ENCODE data around the gene ZKSCAN7.
A peak's percentile ranks its signal among the peaks of the same experiment; 100 is the strongest.
"Not testable (repeated sequence)": the region's sequence is repeated elsewhere in the genome, so short reads cannot be mapped to it uniquely, and the experiment has no call there.

ZKSCAN7 gene

DNA sequence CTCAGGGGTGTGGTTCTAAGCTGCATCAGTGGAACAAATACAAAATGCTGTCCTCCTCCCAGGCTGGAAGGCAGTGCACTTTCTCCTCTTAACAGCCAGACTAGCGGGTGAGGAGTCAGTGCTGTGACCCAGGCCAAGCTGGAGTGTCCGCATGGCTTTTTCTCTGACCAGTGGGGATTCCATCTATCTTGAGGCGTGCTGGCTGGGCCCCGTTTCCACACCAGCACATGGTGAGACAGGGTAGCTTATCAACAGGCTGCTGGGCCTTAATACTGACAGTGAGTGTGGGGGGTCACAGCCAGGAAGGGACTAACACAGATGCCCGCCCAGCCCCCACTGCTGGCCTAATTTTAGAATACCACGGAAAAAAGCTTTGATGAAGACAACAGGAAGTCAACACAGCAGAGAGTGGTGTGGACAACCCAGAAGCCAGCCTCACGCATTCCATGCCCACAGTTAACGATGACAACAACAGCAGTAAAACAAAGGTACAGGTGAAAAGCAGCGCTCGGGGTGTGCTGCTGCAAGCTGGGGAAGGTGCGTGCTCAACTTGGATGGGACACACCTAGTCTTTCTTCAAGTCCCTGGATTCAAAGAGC is 22.5 kb downstream of the ZKSCAN7 start:
- not testable (repeated sequence) for H3K4me3 ChIP-seq (ENCODE audit: low read length); H3K9ac ChIP-seq (ENCODE audit: low read depth, low read length); H3K9me3 ChIP-seq (ENCODE audit: insufficient read depth, low read depth, low read length); H3K27me3 ChIP-seq (ENCODE audit: insufficient read depth, low read length); H3K4me1 ChIP-seq (ENCODE audit: insufficient read depth, low read length); H3K27ac ChIP-seq (ENCODE audit: low read length); H3K36me3 ChIP-seq (ENCODE audit: insufficient read depth, low read depth, low read length)

DNA sequence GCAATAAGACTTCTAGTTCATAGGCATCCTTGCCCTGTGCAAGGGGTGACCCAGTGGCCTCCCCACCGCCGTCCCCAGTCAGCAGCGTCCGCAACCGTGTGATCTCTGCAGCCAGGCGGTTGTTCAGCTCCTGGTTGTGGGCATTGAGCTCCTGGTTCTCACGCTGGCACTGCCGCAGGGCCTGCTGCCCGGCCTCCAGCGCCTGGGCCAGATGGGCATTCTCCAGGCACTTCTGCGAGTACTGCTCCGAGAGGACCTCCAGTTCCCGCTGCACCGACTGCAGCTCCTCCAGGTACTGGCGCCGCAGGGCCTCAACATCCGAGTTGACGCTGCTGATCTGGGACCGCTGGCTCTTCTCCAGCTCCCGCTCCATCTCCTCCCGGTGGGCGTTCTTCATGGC is 23.3 kb downstream of the ZKSCAN7 start:
- not testable (repeated sequence) for H3K27me3 ChIP-seq (ENCODE audit: insufficient read depth, low read length); H3K4me1 ChIP-seq (ENCODE audit: insufficient read depth, low read length); H3K36me3 ChIP-seq (ENCODE audit: insufficient read depth, low read depth, low read length); H3K9me3 ChIP-seq (ENCODE audit: insufficient read depth, low read depth, low read length); H3K9ac ChIP-seq (ENCODE audit: low read depth, low read length); H3K27ac ChIP-seq (ENCODE audit: low read length); H3K4me3 ChIP-seq (ENCODE audit: low read length)

DNA sequence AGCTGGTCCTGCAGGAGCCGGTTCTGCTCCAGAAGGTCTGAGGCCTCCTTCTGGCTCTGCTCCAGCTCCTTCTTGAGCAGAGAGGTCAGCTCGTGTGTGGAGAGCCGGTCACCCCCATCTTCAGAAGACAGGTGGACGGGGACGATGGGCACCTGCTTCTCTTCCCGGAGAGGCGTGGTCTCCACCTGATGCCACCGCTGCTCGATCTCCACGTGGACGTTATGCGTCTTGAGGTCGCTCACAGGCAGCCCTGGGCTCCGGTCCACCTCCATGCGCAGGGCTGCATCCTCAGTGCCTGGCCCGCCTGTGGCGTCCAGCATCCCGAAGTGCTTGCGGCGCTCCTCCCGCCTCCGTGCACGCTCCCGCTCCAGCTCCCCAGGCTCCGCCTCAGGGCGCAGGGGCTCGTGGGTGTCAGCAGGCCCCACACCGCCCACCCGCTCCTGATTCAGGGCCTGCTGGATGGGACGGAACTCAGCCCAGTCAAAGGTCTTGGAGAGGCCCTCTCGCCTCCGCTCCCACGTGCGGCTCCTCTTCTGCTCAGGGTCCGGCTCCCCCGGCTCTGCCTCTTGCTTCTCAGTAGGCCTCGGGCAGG is 24.0 kb downstream of the ZKSCAN7 start:
- H3K9ac ChIP-seq (ENCODE audit: low read depth, low read length); H3K27ac ChIP-seq (ENCODE audit: low read length); H3K36me3 ChIP-seq (ENCODE audit: insufficient read depth, low read depth, low read length): not testable (repeated sequence)

DNA sequence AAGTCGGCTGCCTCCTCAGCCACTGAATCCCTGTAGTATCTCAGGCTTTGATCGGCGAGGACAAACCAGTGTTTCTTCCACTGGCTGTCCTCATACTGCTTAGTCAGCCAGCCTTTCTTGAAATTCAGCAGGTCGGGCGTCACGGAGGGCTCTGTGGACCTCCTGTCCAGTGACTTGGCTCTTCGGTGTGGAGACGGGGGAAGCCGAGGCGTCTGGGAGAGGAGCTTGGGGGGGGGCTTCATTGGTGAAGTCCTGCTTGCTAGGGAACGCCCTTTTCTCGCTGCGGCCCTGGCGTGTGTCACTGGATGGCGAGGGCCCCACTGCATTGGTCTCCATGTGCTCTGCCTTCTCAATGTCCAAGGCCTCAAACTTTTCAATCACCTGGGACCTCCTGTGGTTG is 24.8 kb downstream of the ZKSCAN7 start:
- not testable (repeated sequence) for H3K27me3 ChIP-seq (ENCODE audit: insufficient read depth, low read length); H3K36me3 ChIP-seq (ENCODE audit: insufficient read depth, low read depth, low read length); H3K9ac ChIP-seq (ENCODE audit: low read depth, low read length); H3K4me1 ChIP-seq (ENCODE audit: insufficient read depth, low read length); H3K4me3 ChIP-seq (ENCODE audit: low read length); H3K27ac ChIP-seq (ENCODE audit: low read length); H3K9me3 ChIP-seq (ENCODE audit: insufficient read depth, low read depth, low read length)

More for the DNA sequence above, 24.0 kb downstream of the ZKSCAN7 start:
- not testable (repeated sequence) for H3K9me3 ChIP-seq (ENCODE audit: insufficient read depth, low read depth, low read length); H3K4me1 ChIP-seq (ENCODE audit: insufficient read depth, low read length); H3K27me3 ChIP-seq (ENCODE audit: insufficient read depth, low read length); H3K4me3 ChIP-seq (ENCODE audit: low read length)

DNA sequence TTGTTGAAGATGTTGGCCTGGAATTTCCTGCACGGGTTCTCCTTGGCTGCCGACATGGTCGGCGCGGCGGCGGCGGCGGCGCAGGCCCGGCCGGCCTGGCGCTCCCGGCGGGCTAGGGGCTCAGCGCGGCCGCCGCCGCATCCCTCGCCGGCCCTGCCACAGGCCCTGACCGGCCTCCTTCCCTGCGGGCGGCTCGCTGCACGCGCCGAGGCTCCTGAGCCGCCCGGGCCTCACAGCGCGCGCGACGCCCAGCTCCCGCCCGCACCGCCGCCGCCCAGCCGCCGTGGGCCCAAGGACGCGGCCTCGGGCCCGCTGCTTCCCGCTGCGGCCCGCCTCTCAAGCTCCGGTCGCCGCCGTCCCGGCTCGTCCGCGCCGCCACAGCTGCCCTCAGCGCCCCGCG is 26.0 kb downstream of the ZKSCAN7 start:
- H3K36me3 ChIP-seq (ENCODE audit: insufficient read depth, low read depth, low read length); H3K4me1 ChIP-seq (ENCODE audit: insufficient read depth, low read length); H3K9ac ChIP-seq (ENCODE audit: low read depth, low read length); H3K27me3 ChIP-seq (ENCODE audit: insufficient read depth, low read length); H3K4me3 ChIP-seq (ENCODE audit: low read length); H3K27ac ChIP-seq (ENCODE audit: low read length); H3K9me3 ChIP-seq (ENCODE audit: insufficient read depth, low read depth, low read length): not testable (repeated sequence)

DNA sequence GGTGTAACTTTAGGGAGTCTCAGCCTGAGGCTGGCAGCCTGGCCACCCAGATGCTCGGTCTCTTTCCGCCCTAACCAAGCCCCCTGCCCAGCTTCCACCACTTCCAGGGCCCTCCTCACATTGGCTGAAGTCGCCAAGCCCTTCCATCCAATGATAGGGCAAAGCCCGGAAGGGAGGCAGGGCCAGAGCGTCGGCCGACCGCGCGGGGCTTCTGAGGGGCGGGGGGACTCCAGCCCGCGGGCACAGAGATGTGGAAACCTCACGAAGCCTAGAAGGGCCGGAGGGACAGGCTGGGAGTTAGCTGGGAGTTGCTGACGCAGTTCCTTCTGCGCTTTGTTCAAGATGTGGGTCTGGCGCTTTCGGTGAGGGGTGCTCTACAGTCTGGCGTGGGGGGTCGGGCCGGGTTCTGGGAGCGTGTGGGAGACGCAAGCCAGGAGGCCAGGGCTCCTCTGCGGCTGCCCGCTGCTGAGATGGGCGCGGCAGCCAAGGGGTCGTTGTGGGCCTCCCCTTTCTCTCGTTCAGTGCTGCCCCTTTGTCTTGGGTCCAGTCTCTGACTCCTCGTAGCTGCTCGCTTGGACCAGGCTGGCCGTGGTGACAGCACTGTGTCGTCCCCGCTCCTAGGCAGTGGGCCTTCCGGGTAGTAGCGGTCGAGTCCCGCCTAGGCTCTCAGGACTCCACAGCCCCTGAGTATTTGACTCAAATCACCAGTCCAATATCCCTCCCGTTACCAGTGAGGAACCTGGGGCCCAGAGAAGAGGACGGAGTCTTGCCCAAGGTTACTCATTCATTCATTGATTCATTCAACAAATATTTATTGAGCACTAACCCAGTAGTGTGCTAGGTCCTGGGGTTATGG is 29.9 kb downstream of the ZKSCAN7 start, which contains the start of gene ZNF660:
Gene ZNF660, plus strand, starts transcription at position 319 of the 856 bp plus-strand sequence. CDS start 9,230 bp downstream, outside the sequence.
- H3K4me1 ChIP-seq (ENCODE audit: insufficient read depth, low read length): peaks cover 6% of the 10 kb centered on the region; the same call in 1 of the 2 replicates
- H3K9ac ChIP-seq (ENCODE audit: low read depth, low read length): peak within 1 kb of the TSS; percentile 97
- H3K36me3 ChIP-seq (ENCODE audit: insufficient read depth, low read depth, low read length): peaks cover 33% of the 10 kb centered on the region
- H3K27ac ChIP-seq (ENCODE audit: low read length): peak within 1 kb of the TSS; percentile 87
- no peaks in the 10 kb centered on the region for H3K27me3 ChIP-seq (ENCODE audit: insufficient read depth, low read length)
- H3K9me3 ChIP-seq (ENCODE audit: insufficient read depth, low read depth, low read length): no peaks in the 10 kb centered on the region
- H3K4me3 ChIP-seq (ENCODE audit: low read length): peak within 1 kb of the TSS; percentile 90

DNA sequence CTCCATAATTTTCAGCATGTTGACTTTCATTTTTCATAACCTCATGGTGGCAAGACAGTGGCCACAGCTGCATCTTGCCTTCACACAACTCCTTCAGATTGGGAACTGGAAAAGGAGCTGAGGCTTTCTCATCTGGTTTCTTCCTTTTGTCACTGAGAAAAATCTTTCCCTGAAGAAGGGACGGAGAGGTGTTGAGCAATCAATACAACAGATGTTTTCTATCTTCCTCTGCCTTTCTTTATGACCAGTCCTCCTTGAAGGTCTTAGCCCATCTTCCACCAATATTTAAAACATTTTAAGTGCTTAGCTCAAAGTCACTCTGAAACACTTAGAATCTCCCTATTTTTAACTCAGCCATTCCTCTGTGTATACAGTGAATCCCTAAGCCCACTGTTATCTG is 41.6 kb downstream of the ZKSCAN7 start:
- Histone ChIP-seq H3K4me3 (ENCODE audit: low read length) (no peak overlapping the region), H3K27ac (ENCODE audit: low read length) (no peak overlapping the region), H3K9me3 (ENCODE audit: insufficient read depth, low read depth, low read length) (peaks cover 83% of the 10 kb centered on the region), H3K27me3 (ENCODE audit: insufficient read depth, low read length) (no peaks in the 10 kb centered on the region), H3K36me3 (ENCODE audit: insufficient read depth, low read depth, low read length) (peaks cover 75% of the 10 kb centered on the region), H3K9ac (ENCODE audit: low read depth, low read length) (no peak overlapping the region), H3K4me1 (ENCODE audit: insufficient read depth, low read length) (no peaks in the 10 kb centered on the region)

DNA sequence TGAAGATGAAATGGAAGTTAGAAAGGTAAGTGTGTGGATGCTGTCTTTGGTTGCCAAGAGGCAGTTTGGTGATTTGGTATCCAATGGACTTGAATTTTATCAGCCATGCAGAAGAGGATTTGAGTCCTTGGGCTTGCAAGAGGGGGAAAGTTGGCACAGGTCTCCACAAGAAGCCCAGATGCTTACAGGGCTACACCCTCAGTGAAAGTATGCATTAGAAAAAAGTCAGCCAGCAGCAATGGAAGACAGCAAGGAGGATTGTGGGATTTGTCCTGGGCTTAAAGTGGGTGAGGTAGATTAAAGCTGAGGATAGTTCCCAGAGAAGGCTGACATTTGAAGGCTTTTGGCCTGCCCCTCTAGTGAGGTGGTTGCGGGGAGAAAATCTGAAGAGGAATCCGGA is 46.8 kb downstream of the ZKSCAN7 start:
- Histone ChIP-seq H3K27ac (ENCODE audit: low read length) (no peak overlapping the region), H3K27me3 (ENCODE audit: insufficient read depth, low read length) (no peaks in the 10 kb centered on the region)

DNA sequence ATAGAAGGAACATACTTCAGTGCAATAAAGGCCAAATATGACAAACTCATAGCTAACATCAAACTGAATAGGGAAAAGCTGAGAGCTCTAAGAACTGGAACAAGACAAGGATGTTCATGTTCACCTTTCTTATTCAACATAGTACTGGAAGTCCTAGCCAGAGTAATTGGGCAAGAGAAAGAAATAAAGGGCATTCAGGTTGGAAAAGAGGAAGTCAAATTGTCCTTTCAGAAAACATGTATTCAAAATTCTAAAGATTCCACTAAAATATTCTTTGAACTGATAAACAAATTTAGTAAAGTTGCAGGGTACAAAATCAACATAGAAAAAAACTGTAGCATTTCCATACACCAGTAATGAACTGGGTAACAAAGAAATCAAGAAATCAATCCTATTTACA is 57.7 kb downstream of the ZKSCAN7 start:
- H3K36me3 ChIP-seq (ENCODE audit: insufficient read depth, low read depth, low read length): no peaks in the 10 kb centered on the region
- no peaks in the 10 kb centered on the region for H3K4me1 ChIP-seq (ENCODE audit: insufficient read depth, low read length)
- H3K4me3 ChIP-seq (ENCODE audit: low read length): no peak overlapping the region
- H3K27ac ChIP-seq (ENCODE audit: low read length): no peak overlapping the region
- H3K9ac ChIP-seq (ENCODE audit: low read depth, low read length): no peak overlapping the region
- no peaks in the 10 kb centered on the region for H3K27me3 ChIP-seq (ENCODE audit: insufficient read depth, low read length)
- peaks cover 40% of the 10 kb centered on the region; the same call in 1 of the 2 replicates for H3K9me3 ChIP-seq (ENCODE audit: insufficient read depth, low read depth, low read length)

More for the DNA sequence above, 46.8 kb downstream of the ZKSCAN7 start:
- no peak overlapping the region for H3K9ac ChIP-seq (ENCODE audit: low read depth, low read length)
- H3K4me3 ChIP-seq (ENCODE audit: low read length): no peak overlapping the region
- H3K36me3 ChIP-seq (ENCODE audit: insufficient read depth, low read depth, low read length): peaks cover 30% of the 10 kb centered on the region; the same call in 1 of the 2 replicates
- peaks cover 79% of the 10 kb centered on the region for H3K9me3 ChIP-seq (ENCODE audit: insufficient read depth, low read depth, low read length)
- H3K4me1 ChIP-seq (ENCODE audit: insufficient read depth, low read length): no peaks in the 10 kb centered on the region
